Stimulated activated CD8-positive, alpha-beta memory T cell treated with anti-CD3 and anti-CD28 coated beads, Interleukin-2, amount 100 ng/mL, for 48 hours (primary cell): ENCODE data around the gene NOC4L.
"Not testable (repeated sequence)": the region's sequence is repeated elsewhere in the genome, so short reads cannot be mapped to it uniquely, and the experiment has no call there.

ENCODE experiments used
- DNase-seq, 2 donors: peaks; one replicate each; pipeline ENCODE4 v3.0.0-alpha.2; 2020; ENCODE audit warnings: low read depth in 2 of 2

The NOC4L gene

GRCh38 chr12:132142679-132143335 lies 1.4 kb upstream of the NOC4L start:
- no peak for DNase-seq

DNA sequence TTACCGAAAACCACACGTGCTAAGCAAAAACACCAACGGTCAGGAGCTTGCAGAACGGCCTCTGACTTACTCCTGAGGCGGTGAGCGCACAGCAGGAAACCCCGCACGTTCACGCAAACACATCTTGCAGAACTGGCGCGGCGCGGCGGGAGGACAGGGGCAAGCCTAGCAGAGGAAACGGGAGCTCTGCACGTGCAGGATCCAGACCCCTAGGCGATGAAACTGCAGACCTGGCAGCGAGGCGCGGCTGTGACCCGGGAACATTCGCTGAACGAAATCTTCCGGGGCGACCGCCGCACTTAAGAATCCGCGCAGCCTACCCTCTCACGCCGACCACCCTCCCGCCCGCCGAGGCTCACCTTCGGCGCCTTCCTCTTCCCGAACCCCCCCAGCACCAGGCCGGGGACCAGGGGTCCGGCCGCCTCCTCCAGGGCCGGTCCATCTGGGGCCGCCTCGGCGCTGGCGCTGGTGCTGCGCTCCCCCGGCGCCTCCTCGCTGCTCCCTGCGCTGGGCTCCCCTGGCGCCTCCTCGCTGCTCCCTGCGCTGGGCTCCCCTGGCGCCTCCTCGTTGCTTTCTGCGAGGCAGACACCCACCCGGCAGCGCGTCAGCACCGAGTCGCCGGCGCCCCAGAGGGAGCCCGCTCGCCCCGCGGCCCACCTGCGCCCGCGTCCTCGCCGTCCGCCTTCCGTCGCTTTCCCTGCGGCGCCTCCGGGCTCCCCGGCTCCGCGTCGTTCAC lies 753 bp upstream of the NOC4L start:
- DNase-seq = no peak

GRCh38 chr12:132144810-132145168 lies 532 bp downstream of the NOC4L start:
- no peak for DNase-seq

DNA sequence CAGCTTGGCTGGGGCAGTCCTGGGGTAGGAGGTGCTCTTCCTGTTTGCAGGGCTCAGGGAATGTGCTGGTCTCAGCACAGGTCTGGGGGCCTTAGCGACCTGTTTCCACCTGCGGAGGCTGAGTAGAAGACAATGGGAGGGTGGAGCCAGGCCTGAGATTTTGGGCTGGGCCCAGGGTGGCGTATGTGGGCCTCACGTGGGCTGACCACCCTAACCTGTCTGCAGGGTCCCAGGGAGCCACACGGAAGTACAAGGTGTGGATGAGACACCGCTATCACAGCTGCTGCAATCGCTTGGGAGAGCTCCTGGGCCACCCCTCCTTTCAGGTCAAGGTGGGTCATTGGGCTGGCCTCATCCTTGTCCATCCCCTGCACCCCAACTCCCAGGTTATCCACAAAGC lies 1.1 kb downstream of the NOC4L start:
- no peak for DNase-seq

- no peak for DNase-seq
These were observed 1.8 kb downstream of the NOC4L start for GRCh38 chr12:132146098-132146497.

DNA sequence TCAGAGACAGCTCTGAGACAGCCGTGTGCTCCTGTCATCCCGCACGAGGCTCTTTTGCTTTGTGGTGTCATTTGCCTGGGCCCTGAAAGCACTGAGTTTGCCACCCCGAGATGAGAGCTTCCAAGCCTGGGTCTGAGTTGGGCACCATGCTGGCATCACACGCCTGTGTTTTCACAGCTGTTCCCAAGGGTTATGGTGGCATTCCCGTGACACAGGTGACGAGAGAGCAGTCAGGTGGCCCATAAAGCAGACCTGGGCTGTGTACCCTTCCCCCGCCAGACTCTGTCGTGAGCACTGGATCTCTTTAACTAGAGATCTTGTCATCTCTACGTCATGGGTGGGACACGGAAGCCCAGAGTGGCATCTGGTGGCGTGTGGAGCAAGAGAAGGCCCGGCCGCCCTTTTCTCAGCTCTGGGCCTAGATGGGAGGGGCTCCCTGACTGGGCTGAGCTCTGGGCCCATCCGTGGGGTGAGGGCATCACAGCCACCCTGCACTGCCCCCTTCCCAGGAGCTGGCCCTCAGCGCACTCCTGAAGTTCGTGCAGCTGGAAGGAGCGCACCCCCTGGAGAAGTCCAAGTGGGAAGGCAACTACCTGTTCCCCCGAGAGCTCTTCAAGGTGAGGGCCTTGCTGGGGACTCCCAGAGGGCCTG lies 2.6 kb downstream of the NOC4L start:
- DNase-seq = no peak

- DNase-seq = no peak
These were observed 3.4 kb downstream of the NOC4L start for GRCh38 chr12:132147423-132148367.

DNA sequence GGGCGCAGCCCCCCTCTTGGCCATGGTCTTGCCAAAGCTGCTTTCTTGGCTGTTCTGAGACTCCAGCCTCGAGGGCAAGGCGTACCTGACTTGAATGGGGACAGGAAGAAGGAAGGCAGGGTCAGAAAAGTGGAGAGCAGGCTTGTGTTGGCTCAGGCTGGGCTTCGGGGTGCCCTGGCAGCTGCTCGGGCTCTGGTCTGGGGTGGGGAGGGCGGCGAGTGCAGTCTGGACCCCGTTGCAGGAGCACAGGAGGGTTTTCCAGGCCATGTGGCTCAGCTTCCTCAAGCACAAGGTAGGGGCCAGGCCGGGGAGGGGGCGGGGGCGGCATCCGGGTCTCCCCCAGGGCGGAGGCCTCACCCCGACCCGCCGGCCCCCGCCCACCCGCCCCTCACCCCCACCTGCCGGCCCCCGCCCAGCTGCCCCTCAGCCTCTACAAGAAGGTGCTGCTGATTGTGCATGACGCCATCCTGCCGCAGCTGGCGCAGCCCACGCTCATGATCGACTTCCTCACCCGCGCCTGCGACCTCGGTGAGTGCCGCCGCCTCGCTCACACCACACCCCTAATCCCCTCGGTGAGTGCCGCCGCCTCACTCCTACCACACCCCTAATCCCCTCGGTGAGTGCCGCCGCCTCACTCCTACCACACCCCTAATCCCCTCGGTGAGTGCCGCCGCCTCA lies 4.2 kb downstream of the NOC4L start:
- DNase-seq = no peak

DNA sequence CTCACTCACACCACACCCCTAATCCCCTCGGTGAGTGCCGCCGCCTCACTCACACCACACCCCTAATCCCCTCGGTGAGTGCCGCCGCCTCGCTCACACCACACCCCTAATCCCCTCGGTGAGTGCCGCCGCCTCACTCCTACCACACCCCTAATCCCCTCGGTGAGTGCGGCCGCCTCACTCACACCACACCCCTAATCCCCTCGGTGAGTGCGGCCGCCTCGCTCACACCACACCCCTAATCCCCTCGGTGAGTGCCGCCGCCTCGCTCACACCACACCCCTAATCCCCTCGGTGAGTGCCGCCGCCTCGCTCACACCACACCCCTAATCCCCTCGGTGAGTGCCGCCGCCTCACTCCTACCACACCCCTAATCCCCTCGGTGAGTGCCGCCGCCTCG lies 5.3 kb downstream of the NOC4L start:
- DNase-seq = not testable (repeated sequence)

GRCh38 chr12:132150780-132151144 lies 6.5 kb downstream of the NOC4L start:
- no peak for DNase-seq

DNA sequence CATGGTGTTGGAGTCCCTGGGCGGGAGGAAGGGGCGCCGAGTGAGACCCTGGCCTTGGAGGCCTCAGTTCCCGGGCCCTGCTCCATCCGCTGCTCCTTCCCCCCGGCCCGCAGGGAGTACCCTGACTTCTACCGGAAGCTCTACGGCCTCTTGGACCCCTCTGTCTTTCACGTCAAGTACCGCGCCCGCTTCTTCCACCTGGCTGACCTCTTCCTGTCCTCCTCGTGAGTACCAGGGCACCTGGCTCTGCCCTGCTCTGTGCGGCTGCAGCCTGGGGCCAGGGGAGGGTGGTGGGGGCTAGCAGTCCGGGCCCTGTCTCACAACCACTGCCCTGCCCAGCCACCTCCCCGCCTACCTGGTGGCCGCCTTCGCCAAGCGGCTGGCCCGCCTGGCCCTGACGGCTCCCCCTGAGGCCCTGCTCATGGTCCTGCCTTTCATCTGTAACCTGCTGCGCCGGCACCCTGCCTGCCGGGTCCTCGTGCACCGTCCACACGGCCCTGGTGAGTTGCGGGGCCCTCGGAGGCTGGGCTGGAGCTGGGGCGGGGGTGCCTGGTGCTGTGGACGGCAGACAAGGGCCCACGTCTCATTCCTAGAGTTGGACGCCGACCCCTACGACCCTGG lies 7.0 kb downstream of the NOC4L start:
- no peak for DNase-seq

- no peak for DNase-seq
These were observed 7.6 kb downstream of the NOC4L start for GRCh38 chr12:132151766-132152410.

GRCh38 chr12:132152411-132152821 lies 8.2 kb downstream of the NOC4L start:
- DNase-seq = no peak

DNA sequence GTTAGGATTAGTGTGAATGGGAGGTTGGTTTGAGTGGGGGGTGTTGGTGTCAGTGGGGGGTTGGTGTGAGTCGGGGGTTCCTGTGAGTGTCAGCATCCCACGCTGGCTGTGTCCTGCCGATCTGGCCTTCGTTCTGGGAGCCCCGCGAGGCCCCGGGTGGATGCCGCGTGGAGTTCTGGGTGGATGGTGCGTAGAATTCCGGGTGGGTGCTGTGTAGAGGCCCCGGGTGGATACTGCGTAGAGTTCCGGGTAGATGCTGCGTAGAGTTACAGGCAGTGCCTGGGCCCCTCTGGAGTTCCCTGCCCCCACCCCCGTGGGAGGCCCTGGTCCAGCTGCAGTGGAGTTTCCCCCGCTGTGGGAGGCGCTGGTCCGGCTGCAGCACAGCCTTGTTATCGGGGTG lies 8.7 kb downstream of the NOC4L start:
- no peak for DNase-seq

DNA sequence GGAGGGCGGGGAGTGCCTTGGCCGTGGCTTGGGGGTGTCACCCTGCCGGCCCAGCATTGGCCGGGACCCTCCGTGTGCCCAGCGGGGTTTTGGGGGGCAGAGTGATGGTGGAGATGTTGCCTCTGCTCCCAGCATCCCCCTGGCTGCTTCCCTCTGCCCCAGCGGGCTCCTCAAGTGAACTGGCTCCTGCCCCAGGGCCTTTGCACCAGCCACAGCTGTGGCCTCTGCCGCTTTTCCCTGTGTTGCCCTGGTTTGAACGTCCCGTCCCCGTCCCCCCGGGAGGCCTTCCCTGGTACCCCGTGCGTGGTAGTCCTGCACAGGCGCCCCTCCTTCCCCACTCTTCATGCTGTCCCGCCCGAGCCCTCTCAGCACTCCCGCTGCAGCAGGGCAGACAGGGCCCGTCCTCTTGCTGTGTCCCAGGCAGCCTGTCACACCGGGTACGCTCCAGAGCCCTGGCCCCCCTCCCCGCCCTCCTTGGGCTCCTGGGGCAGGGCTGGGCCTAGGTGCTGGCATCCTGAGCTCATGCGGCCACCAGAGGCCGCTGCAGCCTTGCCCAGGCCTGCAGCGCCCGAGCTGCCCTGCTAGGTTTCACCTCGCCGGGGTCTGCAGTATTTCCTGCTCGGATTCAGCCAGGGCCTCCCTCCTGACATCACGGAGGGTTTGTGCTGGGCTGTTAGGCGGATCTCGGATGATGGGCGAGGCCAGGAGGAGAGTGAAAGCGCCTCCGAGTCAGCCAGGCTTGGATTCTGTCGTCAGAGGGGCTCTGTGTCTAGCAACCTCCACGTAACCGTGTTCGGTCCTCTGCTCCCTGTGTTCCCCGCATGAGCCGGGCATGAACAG lies 9.5 kb downstream of the NOC4L start:
- peak; percentile 45 to 46 for DNase-seq

DNA sequence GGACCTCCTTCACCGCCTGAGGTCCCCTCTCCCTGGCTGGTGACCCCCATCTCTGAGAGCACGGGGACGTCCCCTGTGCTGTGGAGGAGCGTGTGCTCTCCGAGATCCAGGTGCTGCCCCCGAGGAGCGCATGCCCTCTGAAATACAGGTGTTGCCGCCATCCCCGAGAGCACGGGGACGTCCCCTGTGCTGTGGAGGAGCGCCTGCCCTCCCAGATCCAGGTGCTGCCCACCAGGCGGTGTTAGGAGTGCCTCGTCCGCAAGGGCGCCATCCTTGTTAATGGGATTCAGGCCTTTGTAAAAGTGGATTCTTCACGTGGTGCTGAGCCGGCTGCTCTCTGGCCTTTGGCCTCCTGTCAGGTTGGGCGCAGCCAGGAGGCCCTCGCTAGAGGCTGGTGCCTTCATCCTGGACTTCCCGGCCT lies 10.1 kb downstream of the NOC4L start:
- DNase-seq = no peak

DNA sequence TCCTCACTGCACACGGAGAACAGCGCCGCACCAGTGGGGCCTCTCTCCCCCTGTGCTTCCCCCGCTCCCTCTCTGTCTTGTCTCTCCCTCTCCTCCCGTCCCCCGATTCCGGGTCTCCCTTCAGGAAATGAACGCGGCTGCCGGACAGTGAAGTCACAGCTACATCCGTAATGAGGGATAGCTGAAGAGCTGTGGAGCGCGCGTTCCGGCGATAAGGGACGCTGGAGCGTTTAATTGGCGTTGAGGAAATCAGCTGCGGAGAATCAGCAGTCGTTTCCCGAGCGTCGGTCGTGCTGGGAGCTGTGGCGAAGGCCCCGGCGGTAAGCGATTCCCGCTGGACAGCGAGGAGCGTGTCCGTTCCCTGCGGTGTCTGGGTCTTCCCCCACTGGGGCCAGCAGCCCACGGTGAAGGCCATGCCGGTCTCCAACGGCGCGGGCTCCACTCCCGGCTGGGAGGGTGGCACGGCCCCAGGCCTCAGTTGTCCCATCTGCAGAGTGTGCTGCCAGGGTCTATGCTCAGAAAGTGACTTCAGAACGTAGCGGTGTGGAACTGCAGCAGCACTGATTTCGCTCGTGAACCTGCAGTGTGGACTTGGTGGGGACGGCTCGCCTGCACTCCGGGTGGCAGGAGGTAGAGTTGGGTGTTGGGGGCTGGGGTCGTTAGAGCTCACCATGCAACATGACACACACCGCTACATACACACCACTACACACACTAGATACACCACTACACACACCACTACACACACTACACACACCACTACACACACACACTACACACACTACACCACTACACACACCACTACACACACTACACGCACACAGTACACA lies 10.9 kb downstream of the NOC4L start:
- no peak for DNase-seq

- DNase-seq = no peak
These were observed 11.7 kb downstream of the NOC4L start for GRCh38 chr12:132155771-132156572.
